Esophagus muscularis mucosa (tissue), 3 donors: ENCODE results near the gene YY1AP1.

ENCODE experiments used
- EP300 ChIP-seq: sonication (generic); formaldehyde crosslinking; IDR thresholded peaks from one replicate; pipeline ENCODE4 v1.6.1; 2017; ENCODE audit warnings: antibody characterized with exemption
- TF ChIP-seq, protein P1 (sequence below), 3 experiments: fragments of 200-600 bp in 2 of 3; fragments of 450-650 bp in 1 of 3; sonication (generic) in 2 of 3; IDR thresholded peaks; one replicate each; pipeline ENCODE4 v1.5.1; 2017 to 2019; ENCODE audit warnings: antibody characterized with exemption in 3 of 3, mild to moderate bottlenecking in 2 of 3, moderate library complexity in 1 of 3

DNA sequence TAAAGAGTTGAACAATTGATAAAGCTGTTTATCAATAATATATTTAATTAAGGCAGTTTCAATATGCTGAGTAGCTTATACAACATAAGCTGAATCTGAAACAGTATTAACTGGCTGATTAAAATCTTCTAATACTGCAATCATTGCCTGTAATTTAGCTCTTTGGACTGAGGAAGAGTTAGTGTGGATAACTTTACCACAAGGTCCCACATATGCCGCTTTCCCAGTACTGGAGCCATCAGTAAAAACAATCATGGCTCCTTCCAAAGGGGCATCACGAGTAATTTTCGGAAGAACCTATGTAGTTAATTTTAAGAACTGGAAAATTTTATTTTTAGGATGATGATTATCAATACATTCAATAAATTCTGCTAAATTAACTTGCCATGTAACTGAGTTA is 7.0 kb upstream of the YY1AP1 start:
- TF ChIP-seq, protein P1, sequence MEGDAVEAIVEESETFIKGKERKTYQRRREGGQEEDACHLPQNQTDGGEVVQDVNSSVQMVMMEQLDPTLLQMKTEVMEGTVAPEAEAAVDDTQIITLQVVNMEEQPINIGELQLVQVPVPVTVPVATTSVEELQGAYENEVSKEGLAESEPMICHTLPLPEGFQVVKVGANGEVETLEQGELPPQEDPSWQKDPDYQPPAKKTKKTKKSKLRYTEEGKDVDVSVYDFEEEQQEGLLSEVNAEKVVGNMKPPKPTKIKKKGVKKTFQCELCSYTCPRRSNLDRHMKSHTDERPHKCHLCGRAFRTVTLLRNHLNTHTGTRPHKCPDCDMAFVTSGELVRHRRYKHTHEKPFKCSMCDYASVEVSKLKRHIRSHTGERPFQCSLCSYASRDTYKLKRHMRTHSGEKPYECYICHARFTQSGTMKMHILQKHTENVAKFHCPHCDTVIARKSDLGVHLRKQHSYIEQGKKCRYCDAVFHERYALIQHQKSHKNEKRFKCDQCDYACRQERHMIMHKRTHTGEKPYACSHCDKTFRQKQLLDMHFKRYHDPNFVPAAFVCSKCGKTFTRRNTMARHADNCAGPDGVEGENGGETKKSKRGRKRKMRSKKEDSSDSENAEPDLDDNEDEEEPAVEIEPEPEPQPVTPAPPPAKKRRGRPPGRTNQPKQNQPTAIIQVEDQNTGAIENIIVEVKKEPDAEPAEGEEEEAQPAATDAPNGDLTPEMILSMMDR (IDR thresholded peaks at IDR 0.05), result no peak
- no peak for TF ChIP-seq EP300
